CD4-positive, alpha-beta T cell treated with Interleukin-17A for 1 hour (primary cell): ENCODE measurements around the gene WDPCP.
"Not testable (repeated sequence)": the region's sequence is repeated elsewhere in the genome, so short reads cannot be mapped to it uniquely, and the experiment has no call there.

Experiments
- DNase-seq: peaks from one replicate; pipeline ENCODE4 v3.0.0-alpha.2; 2020

WDPCP gene

DNA sequence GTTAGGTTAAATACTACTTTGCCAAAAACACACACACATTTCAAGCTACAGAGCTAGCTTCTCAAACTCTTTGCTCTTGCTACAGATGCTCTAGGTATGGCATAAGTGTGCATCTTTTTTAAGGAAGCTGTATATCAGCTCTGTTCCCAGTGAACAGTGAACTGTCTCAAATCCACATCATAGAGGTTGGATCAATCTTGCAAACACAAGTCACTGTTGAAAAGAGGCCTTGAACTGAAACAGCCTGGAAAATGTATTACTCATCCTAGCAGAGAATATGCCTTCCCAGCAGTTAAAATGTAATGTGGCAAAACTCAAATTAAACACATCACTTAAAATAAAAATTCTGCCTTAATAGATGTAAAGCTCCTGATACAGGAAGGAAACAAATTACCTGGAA lies 151.8 kb downstream of the WDPCP start:
- DNase-seq = no peak

GRCh38 chr2:63435070-63435469 lies 153.2 kb downstream of the WDPCP start:
- DNase-seq = no peak

- no peak for DNase-seq
These were observed 154.0 kb downstream of the WDPCP start for GRCh38 chr2:63434024-63435001.

- no peak for DNase-seq
These were observed 155.9 kb downstream of the WDPCP start for GRCh38 chr2:63432373-63432772.

GRCh38 chr2:63425606-63426005 lies 162.7 kb downstream of the WDPCP start:
- DNase-seq = no peak

- DNase-seq = no peak
These were observed 163.2 kb downstream of the WDPCP start for GRCh38 chr2:63425079-63425416.

DNA sequence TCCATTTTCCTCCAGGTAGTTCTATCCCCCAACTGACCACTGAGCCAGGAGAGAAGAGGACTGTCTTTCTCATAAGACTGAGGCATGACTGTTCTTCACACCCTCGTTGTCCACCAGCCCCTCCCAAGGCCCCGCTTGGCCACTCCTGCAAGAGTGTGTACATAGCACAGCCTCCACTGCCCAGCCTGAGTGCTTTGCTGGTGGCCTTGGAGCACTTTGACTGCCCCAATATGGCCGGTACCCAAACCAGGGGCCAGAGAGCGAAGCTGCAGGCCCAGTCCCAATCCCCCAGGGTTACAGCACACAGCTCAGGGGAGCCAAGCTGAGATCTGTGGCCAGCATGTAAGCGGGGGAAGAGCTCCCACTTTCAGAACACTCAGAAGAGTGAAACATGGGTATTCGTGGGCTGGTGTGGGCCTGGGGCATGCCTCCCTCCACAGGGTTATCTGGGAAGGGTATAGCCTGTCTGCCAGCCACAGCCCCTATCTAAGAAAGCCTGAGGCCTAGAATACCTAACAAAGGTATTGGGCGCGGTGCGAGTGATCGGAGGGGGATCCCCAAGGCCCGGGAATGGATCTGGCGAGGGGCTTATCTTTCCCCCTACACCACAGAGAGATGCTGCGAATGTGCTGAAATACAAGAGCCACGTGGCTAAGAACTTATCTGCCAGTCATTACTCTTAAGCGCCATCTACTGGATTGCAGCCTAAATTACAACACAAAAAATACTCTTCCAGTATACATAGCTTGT lies 163.8 kb downstream of the WDPCP start:
- DNase-seq = peak; percentile 47

- no peak for DNase-seq
These were observed 165.7 kb downstream of the WDPCP start for GRCh38 chr2:63422556-63422955.

GRCh38 chr2:63408530-63408929 lies 179.7 kb downstream of the WDPCP start:
- DNase-seq = no peak

DNA sequence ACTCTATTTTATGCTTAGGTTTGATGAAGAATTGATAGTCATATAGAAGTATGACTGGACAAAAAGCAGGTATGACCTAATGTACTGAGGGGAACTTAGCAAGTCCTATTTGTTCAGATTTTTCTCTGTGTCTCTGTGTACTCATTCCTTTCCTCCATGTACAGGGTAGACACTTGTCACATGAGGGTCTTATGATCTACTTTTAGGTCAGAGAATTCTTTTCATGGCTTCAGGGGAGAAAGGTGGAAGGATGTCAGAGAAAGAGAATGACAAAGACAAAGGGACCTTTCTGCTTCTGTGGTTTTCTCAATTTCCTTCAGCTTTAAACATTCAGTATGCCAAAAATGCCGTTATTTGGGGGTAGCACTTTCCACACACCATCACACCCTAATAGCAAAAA lies 181.6 kb downstream of the WDPCP start:
- DNase-seq = no peak

- no peak for DNase-seq
These were observed 184.5 kb downstream of the WDPCP start for GRCh38 chr2:63403820-63404219.

DNA sequence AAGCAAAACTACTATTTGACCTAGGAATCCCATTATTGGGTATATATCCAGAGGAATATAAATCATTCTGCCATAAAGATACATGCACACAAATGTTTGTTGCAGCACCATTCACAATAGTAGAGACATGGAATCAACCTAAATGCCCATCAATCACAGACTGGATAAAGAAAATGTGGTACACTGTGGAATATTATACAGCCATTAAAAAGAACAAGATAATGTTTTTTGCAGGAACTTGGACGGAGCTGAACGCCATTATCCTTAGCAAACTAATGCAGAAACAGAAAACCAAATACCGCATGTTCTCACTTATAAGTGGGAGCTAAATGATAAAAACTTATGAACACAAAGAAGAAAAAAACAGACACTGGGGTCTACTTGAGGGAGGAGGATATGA lies 185.4 kb downstream of the WDPCP start:
- DNase-seq = not testable (repeated sequence)

GRCh38 chr2:63399156-63399555 lies 189.1 kb downstream of the WDPCP start:
- no peak for DNase-seq

GRCh38 chr2:63379451-63379850 lies 208.8 kb downstream of the WDPCP start:
- no peak for DNase-seq

DNA sequence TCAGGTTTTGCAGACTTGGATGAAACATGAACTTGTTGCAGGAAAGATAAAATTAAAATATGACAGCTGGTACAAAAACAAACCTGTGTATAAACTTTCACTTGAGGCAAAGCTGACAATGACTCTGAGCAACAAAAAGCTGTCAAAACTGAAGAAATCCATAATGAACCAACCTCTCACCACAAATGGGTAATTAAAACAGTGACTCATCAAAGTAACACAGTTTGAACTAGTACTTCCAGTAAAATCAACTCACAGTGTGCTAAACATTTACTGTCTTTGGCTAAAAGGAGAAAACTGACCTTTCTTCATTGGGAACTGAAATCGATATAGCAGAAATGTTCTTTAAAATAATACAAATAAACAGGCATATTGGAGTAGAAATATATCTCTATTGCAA lies 209.7 kb downstream of the WDPCP start:
- no peak for DNase-seq

DNA sequence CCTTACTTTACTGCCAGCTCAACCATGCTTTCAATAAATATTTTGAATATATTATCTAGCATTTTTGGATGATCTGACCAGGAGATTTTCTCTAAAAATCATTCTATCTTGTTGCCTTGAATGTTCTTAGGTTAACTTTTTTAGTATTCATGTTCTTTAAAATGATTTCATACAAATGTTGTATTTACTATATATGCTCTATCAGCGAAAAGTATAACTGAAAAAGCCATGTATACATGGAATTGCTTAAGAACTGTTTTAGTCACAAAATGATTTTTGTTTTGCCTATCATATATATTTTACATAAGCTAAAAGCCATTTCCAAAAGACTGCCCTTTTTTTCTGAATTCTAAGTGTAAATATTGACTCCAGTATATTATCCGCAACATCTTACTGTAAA lies 213.9 kb downstream of the WDPCP start:
- no peak for DNase-seq

DNA sequence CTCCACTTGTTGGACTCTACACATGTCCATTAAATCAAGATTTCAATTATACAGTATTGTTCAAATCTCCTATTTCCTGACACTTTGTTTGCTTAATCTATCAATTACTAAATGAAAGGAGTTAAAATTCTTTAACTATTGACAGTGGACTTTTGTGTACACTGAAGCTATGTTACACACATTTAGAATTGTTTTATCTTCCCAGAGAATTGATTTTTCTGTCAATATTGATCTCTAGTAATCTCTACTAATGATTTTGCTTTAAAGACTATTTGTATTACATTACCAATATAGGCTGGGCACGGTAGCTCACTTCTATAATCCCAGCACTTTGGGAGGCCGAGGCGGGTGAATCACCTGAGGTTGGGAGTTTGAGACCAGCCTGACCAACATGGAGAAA lies 215.7 kb downstream of the WDPCP start:
- no peak for DNase-seq

- no peak for DNase-seq
These were observed 219.1 kb downstream of the WDPCP start for GRCh38 chr2:63369146-63369545.

DNA sequence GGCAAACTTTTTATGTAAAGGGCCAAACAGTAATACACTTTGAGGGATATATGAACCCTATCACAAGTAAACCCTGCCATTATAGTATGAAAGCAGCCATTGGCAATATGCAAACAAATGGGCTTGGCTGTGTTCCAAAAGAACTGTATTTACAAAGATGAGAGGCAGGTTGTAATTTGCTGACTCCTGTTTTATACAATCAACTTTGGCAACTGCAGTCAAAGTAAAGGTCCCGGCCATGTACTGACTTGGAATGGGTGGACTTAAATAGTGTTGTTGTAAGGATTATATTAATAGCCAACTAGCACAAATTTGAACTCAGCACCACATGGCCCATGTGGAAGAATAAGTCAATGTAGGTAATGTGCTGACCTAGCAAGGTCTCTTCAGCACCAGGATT lies 223.4 kb downstream of the WDPCP start:
- no peak for DNase-seq

DNA sequence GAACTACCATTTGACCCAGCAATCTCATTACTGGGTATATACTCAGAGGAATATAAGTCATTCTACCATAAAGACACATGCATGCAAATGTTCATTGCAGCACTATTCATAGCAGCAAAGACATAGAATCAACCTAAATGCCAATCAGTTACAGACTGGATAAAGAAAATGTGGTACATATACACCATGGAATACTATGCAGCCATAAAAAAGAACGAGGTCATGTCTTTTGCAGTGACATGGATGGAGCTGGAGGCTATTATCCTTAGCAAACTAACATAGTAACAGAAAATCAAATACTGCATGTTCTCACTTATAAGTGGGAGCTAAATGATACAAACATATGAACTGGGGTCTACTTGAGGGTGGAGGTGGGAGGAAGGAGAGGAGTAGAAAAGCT lies 230.6 kb downstream of the WDPCP start:
- DNase-seq = not testable (repeated sequence)

GRCh38 chr2:63347361-63347760 lies 240.9 kb downstream of the WDPCP start:
- DNase-seq = no peak

DNA sequence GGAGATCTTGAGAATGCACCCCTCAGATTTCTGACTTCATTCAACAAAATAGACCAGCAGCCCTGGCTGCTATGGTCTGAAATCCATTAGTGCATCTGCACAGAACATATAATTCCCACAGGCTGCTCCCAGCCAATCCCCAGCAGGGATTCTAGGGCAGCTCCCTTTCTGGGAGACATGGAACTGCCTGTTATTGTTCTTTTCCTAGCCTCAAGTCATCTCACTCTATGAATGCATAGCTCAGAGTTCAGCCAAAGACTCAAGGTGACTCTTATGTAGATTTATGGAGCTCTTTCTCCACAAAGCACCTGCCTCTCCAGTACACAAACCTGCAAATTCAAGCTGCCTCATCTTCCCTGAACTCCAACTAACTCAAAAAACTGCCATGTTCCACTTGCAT lies 241.9 kb downstream of the WDPCP start:
- DNase-seq = no peak

DNA sequence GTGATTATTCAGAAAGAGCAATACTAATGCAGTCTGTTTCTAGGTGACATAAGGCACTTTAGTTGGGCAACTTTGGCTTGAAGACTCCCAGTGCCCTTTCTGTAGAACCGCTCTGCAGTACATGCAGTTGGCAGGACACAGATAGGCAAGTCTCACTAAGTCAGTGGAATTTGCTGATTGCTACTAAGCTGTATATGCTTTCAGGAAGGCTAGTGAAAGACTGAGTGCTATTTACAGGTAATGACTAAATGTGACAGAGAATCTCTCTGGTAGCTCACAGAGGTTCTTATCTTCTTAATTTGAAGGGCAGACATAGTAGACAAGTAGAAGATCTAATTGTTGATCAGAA lies 243.0 kb downstream of the WDPCP start:
- DNase-seq = no peak

- no peak for DNase-seq
These were observed 243.5 kb downstream of the WDPCP start for GRCh38 chr2:63344575-63345284.
